NB4 (cell line): ENCODE measurements around the gene C1orf21.

Source experiments
- DNase-seq: peaks from one replicate; pipeline ENCODE4 v3.0.0; 2010; ENCODE audit warnings: low read depth
- H3K4me3 ChIP-seq: one replicate; pipeline ENCODE4 v1.5.1; 2011; ENCODE audit warnings: mild to moderate bottlenecking, low read depth, low read length, moderate library complexity
- CTCF ChIP-seq: IDR thresholded peaks from one replicate; pipeline ENCODE4 v1.5.1; 2012; ENCODE audit warnings: low read depth, low read length
- MYC ChIP-seq: IDR thresholded peaks from 2 replicates; pipeline ENCODE4 v1.6.1; 2011; ENCODE audit warnings: low read depth, low read length
- POLR2A ChIP-seq: IDR thresholded peaks from 2 replicates; pipeline ENCODE4 v1.6.1; 2011; ENCODE audit warnings: mild to moderate bottlenecking; ENCODE audit not compliant: insufficient read length; ENCODE audit errors: extremely low read depth
- TF ChIP-seq, protein P1 (sequence below): IDR thresholded peaks from 2 replicates; pipeline ENCODE4 v1.6.1; 2011; ENCODE audit warnings: low read depth, low read length

The C1orf21 gene

DNA sequence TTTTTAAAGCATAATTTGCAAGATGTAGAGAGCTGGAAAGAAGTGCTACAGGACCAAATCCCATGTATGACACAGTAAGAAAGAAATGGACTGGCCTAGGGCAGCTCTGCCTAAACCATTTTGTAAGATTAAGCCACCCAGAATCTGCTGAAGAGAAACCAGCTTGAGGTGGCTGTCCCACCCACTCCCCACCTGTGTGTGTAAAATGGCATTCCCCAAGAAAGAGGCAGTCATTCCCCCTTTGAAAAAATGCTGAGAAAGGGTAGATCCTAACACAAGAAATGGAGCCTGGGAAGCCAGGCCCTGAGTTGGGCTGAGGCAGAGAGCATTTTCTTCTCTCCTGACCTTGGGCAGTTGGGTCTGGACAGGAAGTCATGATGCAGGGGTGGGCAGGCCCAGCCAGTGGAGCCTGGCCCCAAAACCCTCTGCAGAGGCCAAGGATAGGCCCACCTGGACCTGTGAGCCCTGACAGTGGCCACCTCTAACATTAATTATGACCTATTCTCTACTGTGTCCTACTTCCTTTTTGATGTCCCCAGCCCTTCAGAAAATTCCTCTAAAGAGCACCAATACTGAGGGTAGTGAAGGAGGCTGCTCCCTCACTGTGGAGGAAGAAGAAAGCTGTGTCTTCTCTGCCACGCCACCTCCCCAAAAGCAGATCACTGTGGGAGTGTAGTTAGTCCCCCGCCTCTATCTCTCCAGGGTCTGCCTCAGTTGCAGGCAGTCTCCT lies 273.8 kb downstream of the C1orf21 start:
- no peak for DNase-seq
- TF ChIP-seq MYC (no peak), POLR2A (no peak), CTCF (no peak)
- H3K4me3 ChIP-seq = no peak overlapping the region

DNA sequence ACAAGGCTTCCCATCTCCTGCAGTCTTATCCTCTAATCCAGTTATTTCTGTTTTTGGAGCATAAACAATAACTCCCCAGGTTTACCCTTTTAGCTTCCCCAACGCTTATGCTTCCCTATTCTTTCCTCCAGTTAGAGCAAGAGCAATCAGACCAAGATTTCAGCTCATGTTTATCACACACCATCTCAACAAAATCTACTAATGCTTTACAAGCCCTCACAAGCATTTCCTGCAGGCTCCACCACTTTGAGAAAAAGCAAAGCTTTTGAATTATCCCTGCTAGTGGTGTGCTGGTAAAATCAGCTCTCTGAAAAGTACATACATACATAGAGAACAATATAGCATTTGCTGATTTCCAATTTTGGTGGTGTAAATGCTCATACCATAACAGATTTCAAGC lies 275.0 kb downstream of the C1orf21 start:
- no peak for DNase-seq
- no peak for TF ChIP-seq CTCF
- no peak overlapping the region for H3K4me3 ChIP-seq

- TF ChIP-seq CTCF (peak; percentile 88), MYC (no peak)
- no peak overlapping the region for H3K4me3 ChIP-seq
- peak; percentile 64 for DNase-seq
These were observed 277.3 kb downstream of the C1orf21 start for GRCh38 chr1:184664042-184664660.

DNA sequence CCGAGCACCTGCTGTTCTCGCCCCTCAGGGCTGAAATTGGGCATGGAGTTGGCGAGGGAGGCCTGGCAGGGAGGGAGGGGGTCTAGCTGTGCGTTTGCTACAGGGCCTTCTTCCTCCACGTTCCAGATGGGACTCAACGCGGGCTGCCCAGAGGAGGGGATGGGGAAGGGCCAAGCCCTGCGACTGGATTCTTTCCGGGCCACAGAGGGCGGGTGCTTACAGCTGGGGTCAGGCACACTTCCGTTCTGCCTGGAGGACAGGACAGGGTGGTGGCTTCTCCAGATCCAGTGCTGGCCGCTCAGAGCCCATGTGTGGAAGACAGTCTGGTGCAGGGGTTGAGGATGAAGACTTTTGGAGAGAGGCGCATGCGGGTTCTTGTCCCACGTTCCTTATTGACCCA lies 277.8 kb downstream of the C1orf21 start:
- no peak for DNase-seq
- TF ChIP-seq CTCF (no peak), POLR2A (no peak), MYC (no peak)
- TF ChIP-seq, protein P1, sequence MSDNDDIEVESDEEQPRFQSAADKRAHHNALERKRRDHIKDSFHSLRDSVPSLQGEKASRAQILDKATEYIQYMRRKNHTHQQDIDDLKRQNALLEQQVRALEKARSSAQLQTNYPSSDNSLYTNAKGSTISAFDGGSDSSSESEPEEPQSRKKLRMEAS = no peak
- H3K4me3 ChIP-seq = no peak overlapping the region

DNA sequence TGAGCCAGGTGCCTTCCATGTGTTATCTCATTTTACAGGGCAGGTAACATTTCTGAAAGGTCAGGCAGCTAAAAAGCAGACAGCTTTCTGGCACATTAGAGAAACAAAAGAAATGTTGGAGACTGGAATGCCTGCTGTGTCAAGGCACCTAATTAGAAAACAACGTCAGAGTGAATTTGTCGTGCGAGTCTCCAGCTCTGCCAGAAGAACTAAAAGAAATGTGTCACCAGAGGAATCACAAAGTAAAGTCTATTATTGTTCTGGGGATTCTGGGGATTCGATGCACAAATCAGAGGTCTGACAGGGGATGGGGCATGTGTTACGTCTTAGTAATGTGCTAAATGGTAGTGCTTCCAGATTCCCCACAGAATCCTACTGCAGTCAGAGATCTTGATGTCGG lies 278.5 kb downstream of the C1orf21 start:
- TF ChIP-seq POLR2A (no peak), CTCF (no peak), MYC (no peak)
- TF ChIP-seq, protein P1 = no peak
- DNase-seq = no peak

DNA sequence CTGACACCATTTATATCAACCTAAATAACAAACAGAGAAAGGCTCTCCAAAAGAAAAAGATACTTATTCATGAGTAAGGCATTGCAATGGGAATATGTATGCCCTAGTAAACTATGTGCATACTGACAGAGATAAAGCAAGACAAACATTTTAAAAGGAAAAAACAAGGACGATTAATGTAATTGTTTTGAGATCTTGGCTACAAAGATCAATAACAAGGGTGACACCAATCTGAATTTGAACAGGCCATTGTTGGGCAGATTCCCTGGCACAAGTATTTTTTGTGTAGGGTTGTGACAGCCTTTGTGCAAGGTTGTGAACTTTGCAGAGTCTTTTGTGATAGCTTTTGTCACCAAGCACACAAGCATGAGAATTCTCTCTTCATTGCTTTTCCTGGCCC lies 282.6 kb downstream of the C1orf21 start:
- TF ChIP-seq, protein P1 = no peak
- no peak for TF ChIP-seq POLR2A
- no peak for TF ChIP-seq CTCF
- TF ChIP-seq MYC = no peak
- H3K4me3 ChIP-seq = no peak overlapping the region
- no peak for DNase-seq

More for the DNA sequence above, 278.5 kb downstream of the C1orf21 start:
- H3K4me3 ChIP-seq = no peak overlapping the region
